ENCODE data around the gene NARS2.
"Not testable (repeated sequence)": the region's sequence is repeated elsewhere in the genome, so short reads cannot be mapped to it uniquely, and the experiment has no call there.

Gene NARS2

GRCh38 chr11:78542007-78542406 is 32.7 kb downstream of the NARS2 start:
- DNase-seq (ENCODE audit: low spot score) = no peak

- DNase-seq (ENCODE audit: low spot score) = no peak
Measured at GRCh38 chr11:78541537-78541936, 33.1 kb downstream of the NARS2 start.

- no peak for DNase-seq (ENCODE audit: low spot score)
Measured at GRCh38 chr11:78540256-78540655, 34.4 kb downstream of the NARS2 start.

- no peak for DNase-seq (ENCODE audit: low spot score)
Measured at GRCh38 chr11:78539506-78539905, 35.2 kb downstream of the NARS2 start.

- DNase-seq (ENCODE audit: low spot score) = no peak
Measured at GRCh38 chr11:78536933-78537332, 37.7 kb downstream of the NARS2 start.

GRCh38 chr11:78535920-78536319 is 38.7 kb downstream of the NARS2 start:
- no peak for DNase-seq (ENCODE audit: low spot score)

- DNase-seq (ENCODE audit: low spot score) = no peak
Measured at GRCh38 chr11:78535027-78535426, 39.6 kb downstream of the NARS2 start.

GRCh38 chr11:78533399-78533798 is 41.3 kb downstream of the NARS2 start:
- DNase-seq (ENCODE audit: low spot score) = no peak

GRCh38 chr11:78532991-78533390 is 41.7 kb downstream of the NARS2 start:
- DNase-seq (ENCODE audit: low spot score) = no peak

GRCh38 chr11:78526497-78527146 is 48.0 kb downstream of the NARS2 start:
- DNase-seq (ENCODE audit: low spot score) = no peak

GRCh38 chr11:78525720-78526119 is 48.9 kb downstream of the NARS2 start:
- DNase-seq (ENCODE audit: low spot score) = no peak

- DNase-seq (ENCODE audit: low spot score) = no peak
Measured at GRCh38 chr11:78520230-78520629, 54.4 kb downstream of the NARS2 start.

GRCh38 chr11:78516281-78516680 is 58.4 kb downstream of the NARS2 start:
- no peak for DNase-seq (ENCODE audit: low spot score)

- no peak for DNase-seq (ENCODE audit: low spot score)
Measured at GRCh38 chr11:78514922-78515502, 59.7 kb downstream of the NARS2 start.

- DNase-seq (ENCODE audit: low spot score) = not testable (repeated sequence)
Measured at GRCh38 chr11:78513085-78513484, 61.6 kb downstream of the NARS2 start.

- no peak for DNase-seq (ENCODE audit: low spot score)
Measured at GRCh38 chr11:78510597-78510996, 64.1 kb downstream of the NARS2 start.

- no peak for DNase-seq (ENCODE audit: low spot score)
Measured at GRCh38 chr11:78510025-78510596, 64.6 kb downstream of the NARS2 start.

- DNase-seq (ENCODE audit: low spot score) = no peak
Measured at GRCh38 chr11:78504708-78505107, 70.0 kb downstream of the NARS2 start.

- DNase-seq (ENCODE audit: low spot score) = no peak
Measured at GRCh38 chr11:78504181-78504580, 70.5 kb downstream of the NARS2 start.

GRCh38 chr11:78499971-78500370 is 74.7 kb downstream of the NARS2 start:
- DNase-seq (ENCODE audit: low spot score) = no peak

- no peak for DNase-seq (ENCODE audit: low spot score)
Measured at GRCh38 chr11:78497293-78497692, 77.4 kb downstream of the NARS2 start.

GRCh38 chr11:78493413-78493975 is 81.2 kb downstream of the NARS2 start:
- DNase-seq (ENCODE audit: low spot score) = no peak

GRCh38 chr11:78492973-78493372 is 81.7 kb downstream of the NARS2 start:
- DNase-seq (ENCODE audit: low spot score) = no peak
